Endothelial cell of umbilical vein (primary cell): Measurements from ENCODE around the gene PAPPA. TPM values are rescaled to one million over a fixed set of nuclear protein-coding genes. Genes with fewer than 3 reads are reported as not detected.

Experiments
- BruUV-seq: library from RNA; stranded (reverse); fragments of 400-500 nt; replicated peaks from 2 replicates; lab custom pipeline; 2021; lab: Mats Ljungman, UMichigan
- CTCF ChIA-PET: fragments of 300-600, 350-600 bp; sonication (Branson Sonifier 250); formaldehyde crosslinking; loops from one replicate; lab custom pipeline; 2021; ENCODE audit warnings: antibody characterized with exemption, inconsistent platforms; lab: Charles Lee
- POLR2A ChIA-PET: fragments of 300-600, 350-600 bp; sonication (Branson Sonifier 250); formaldehyde crosslinking; loops from one replicate; lab custom pipeline; 2021; ENCODE audit warnings: antibody characterized with exemption, inconsistent platforms; lab: Charles Lee
- DNase-seq: peaks from one replicate; pipeline ENCODE4 v3.0.0-alpha.2; 2011; ENCODE audit warnings: low read depth, low spot score
- FAIRE-seq: peaks from 2 replicates; lab custom pipeline; 2011; peaks lifted over from hg19 to GRCh38; lab: Jason Lieb, UNC
- H2AFZ ChIP-seq: 2 replicates; pipeline ENCODE4 v1.6.0; 2012; ENCODE audit warnings: low read depth, low read length, control low read depth, inconsistent platforms
- H3K27ac ChIP-seq: 2 replicates; pipeline ENCODE4 v1.5.1; 2011; ENCODE audit warnings: low read depth, mild to moderate bottlenecking, control low read depth, low read length, moderate library complexity; ENCODE audit not compliant: insufficient read depth
- H3K27me3 ChIP-seq, 2 experiments: 2 replicates each; pipeline versions ENCODE4 v1.6.0 to v1.6.1; 2011; ENCODE audit warnings: low read length in 2 of 2, mixed read lengths in 1 of 2; ENCODE audit not compliant: control insufficient read depth in 2 of 2, insufficient read depth in 2 of 2
- H3K36me3 ChIP-seq, 2 experiments: 2 replicates in 1 of 2; 3 replicates in 1 of 2; pipeline ENCODE4 v1.5.1; 2011; ENCODE audit warnings: low read length in 2 of 2, mild to moderate bottlenecking in 1 of 2, moderate library complexity in 1 of 2; ENCODE audit not compliant: control insufficient read depth in 2 of 2, insufficient read depth in 2 of 2; ENCODE audit errors: extremely low read depth in 1 of 2
- H3K4me1 ChIP-seq: 3 replicates; pipeline ENCODE4 v1.5.1; 2011; ENCODE audit warnings: mild to moderate bottlenecking, low read length; ENCODE audit not compliant: control insufficient read depth, insufficient read depth; ENCODE audit errors: extremely low read depth
- H3K4me2 ChIP-seq: 2 replicates; pipeline ENCODE4 v1.6.1; 2011; ENCODE audit warnings: low read length, control low read depth, mixed read lengths; ENCODE audit not compliant: insufficient read depth
- H3K4me3 ChIP-seq, 3 experiments: fragments of 200-600 bp in 1 of 3; sonication (generic), shearing (Covaris generic) in 1 of 3; replicated peaks in 1 of 3; 2 replicates each; pipeline ENCODE4 v1.5.1; 2011 to 2016; ENCODE audit warnings: control low read depth in 3 of 3, low read length in 3 of 3, mild to moderate bottlenecking in 2 of 3, inconsistent platforms in 1 of 3, low read depth in 1 of 3, moderate library complexity in 1 of 3; ENCODE audit not compliant: insufficient read depth in 1 of 3
- H3K79me2 ChIP-seq: 2 replicates; pipeline ENCODE4 v1.6.0; 2012; ENCODE audit warnings: low read length, inconsistent platforms; ENCODE audit not compliant: control insufficient read depth, insufficient read depth
- H3K9ac ChIP-seq: replicated peaks from 2 replicates; pipeline ENCODE3; 2011; ENCODE audit warnings: low read length, control low read depth; ENCODE audit not compliant: insufficient read depth; ENCODE audit errors: extremely low read depth
- H3K9me1 ChIP-seq: replicated peaks from 3 replicates; pipeline ENCODE4 v1.6.0; 2011; ENCODE audit warnings: mild to moderate bottlenecking, low read length; ENCODE audit not compliant: control insufficient read depth, insufficient read depth; ENCODE audit errors: extremely low read depth
- H3K9me3 ChIP-seq: replicated peaks from 2 replicates; pipeline ENCODE4 v1.5.1; 2012; ENCODE audit warnings: low read length, inconsistent platforms; ENCODE audit not compliant: control insufficient read depth, insufficient read depth
- H4K20me1 ChIP-seq: replicated peaks from 2 replicates; pipeline ENCODE3; 2011; ENCODE audit warnings: mild to moderate bottlenecking, low read length; ENCODE audit not compliant: control insufficient read depth, insufficient read depth; ENCODE audit errors: extremely low read depth
- CTCF ChIP-seq, 2 donors: IDR thresholded peaks; 1 replicate in 1 of 2; 2 replicates in 1 of 2; pipeline ENCODE4 v1.5.1; 2011; ENCODE audit warnings: low read length in 2 of 2, mild to moderate bottlenecking in 2 of 2, moderate library complexity in 2 of 2, control low read depth in 1 of 2, inconsistent platforms in 1 of 2, low read depth in 1 of 2; ENCODE audit not compliant: insufficient read depth in 1 of 2; ENCODE audit errors: extremely low read depth in 1 of 2
- EZH2 ChIP-seq: IDR thresholded peaks from 2 replicates; pipeline ENCODE4 v1.6.1; 2012; ENCODE audit warnings: borderline replicate concordance, low read depth, mild to moderate bottlenecking, moderate library complexity, low read length, inconsistent platforms; ENCODE audit not compliant: severe bottlenecking
- FOS ChIP-seq: IDR thresholded peaks from 2 replicates; pipeline ENCODE4 v1.6.1; 2011; ENCODE audit warnings: mild to moderate bottlenecking, low read length, moderate library complexity, borderline replicate concordance; ENCODE audit not compliant: insufficient read depth
- GATA2 ChIP-seq: IDR thresholded peaks from 2 replicates; pipeline ENCODE4 v1.7.0; 2011; ENCODE audit warnings: low read depth, mild to moderate bottlenecking, moderate library complexity, mixed read lengths, low read length; ENCODE audit not compliant: insufficient read length, insufficient read depth
- JUN ChIP-seq: IDR thresholded peaks from 2 replicates; pipeline ENCODE4 v1.6.1; 2011; ENCODE audit warnings: borderline replicate concordance, low read depth; ENCODE audit not compliant: insufficient read length, insufficient read depth
- MAX ChIP-seq: IDR thresholded peaks from 2 replicates; pipeline ENCODE4 v1.6.1; 2011; ENCODE audit not compliant: insufficient read depth, insufficient read length
- MYC ChIP-seq: IDR thresholded peaks from one replicate; pipeline ENCODE4 v1.6.1; 2011; ENCODE audit warnings: mild to moderate bottlenecking, low read depth, low read length
- POLR2A ChIP-seq: IDR thresholded peaks from 2 replicates; pipeline ENCODE4 v1.6.1; 2012; ENCODE audit warnings: low read depth, mild to moderate bottlenecking, control low read depth, low read length
- POLR2AphosphoS5 ChIP-seq: IDR thresholded peaks from 2 replicates; pipeline ENCODE4 v1.6.1; 2012; ENCODE audit warnings: low read depth, mild to moderate bottlenecking, control low read depth, low read length, moderate library complexity; ENCODE audit not compliant: insufficient read depth
- dilution Hi-C: fragments of 300-500 bp; cut with MboI; formaldehyde crosslinking; loops from one replicate; pipeline ENCODE4 v1.15.0; 2019; ENCODE audit warnings: low sequenced_read_pairs; ENCODE audit not compliant: extremely low pct_ligation_motif_present
- intact Hi-C: fragments of 100-400 bp; cut with micrococcal nuclease; formaldehyde crosslinking; loops from one replicate; pipeline ENCODE4 v1.10.0; 2022
- polyA plus RNA-seq, 4 experiments: library from polyadenylated mRNA; depleted of rRNA in 3 of 4; stranded (reverse) in 3 of 4; unstranded in 1 of 4; fragments of >200 nt; gene quantifications; 2 replicates each; pipeline versions ENCODE4 v1.2.1 to v1.2.3, GENCODE V29; 2011 to 2012; ENCODE audit warnings: missing spikeins in 1 of 4
- total RNA-seq: library from RNA; stranded (reverse); gene quantifications from 2 replicates; pipeline ENCODE4 v1.2.3, GENCODE V29; 2021

PAPPA gene
- total and polyA plus RNA-seq, 2 donors (not counting 3 experiments of a cell fraction or from before 2014, with no cell fraction given), result 0.13 to 0.41 TPM

- ChIA-PET CTCF (no interaction called here), POLR2A (interaction anchor here (0.7 kb wide), 1 partner anchor 70 kb away, joined by 4 read pairs; no protein-coding TSS in a partner anchor)
- H3K36me3 ChIP-seq, result no peaks in the 10 kb centered on the region
- no peak for FAIRE-seq
- H3K4me2 ChIP-seq, result no peak overlapping the region
- no peak overlapping the region for H3K27ac ChIP-seq
- dilution Hi-C loops, result no loop called here
- intact Hi-C loops, result no loop called here
- H4K20me1 ChIP-seq, result no peaks in the 10 kb centered on the region
- H3K79me2 ChIP-seq, result no peaks in the 10 kb centered on the region
- no peak overlapping the region for H2AFZ ChIP-seq
- no TSS peak for BruUV-seq
- no peaks in the 10 kb centered on the region for H3K9me1 ChIP-seq
- no peak overlapping the region for H3K9ac ChIP-seq
- TF ChIP-seq EZH2 (no peak), POLR2AphosphoS5 (no peak), MYC (no peak), POLR2A (no peak), MAX (no peak), FOS (no peak), GATA2 (no peak), JUN (no peak)
- no peaks in the 10 kb centered on the region for H3K4me1 ChIP-seq
- no peaks in the 10 kb centered on the region for H3K27me3 ChIP-seq
- no peaks in the 10 kb centered on the region for H3K9me3 ChIP-seq
- no peak overlapping the region for H3K4me3 ChIP-seq
- no peak for DNase-seq
Observed at GRCh38 chr9:116345393-116345792, 191.8 kb downstream of the PAPPA start.

GRCh38 chr9:116345817-116346216 is 192.2 kb downstream of the PAPPA start:
- H3K9ac ChIP-seq, result no peak overlapping the region
- no peaks in the 10 kb centered on the region for H3K36me3 ChIP-seq
- no peak overlapping the region for H2AFZ ChIP-seq
- no peak overlapping the region for H3K4me3 ChIP-seq
- no peak overlapping the region for H3K4me2 ChIP-seq
- H3K9me1 ChIP-seq, result no peaks in the 10 kb centered on the region
- no peaks in the 10 kb centered on the region for H3K79me2 ChIP-seq
- H4K20me1 ChIP-seq, result no peaks in the 10 kb centered on the region
- intact Hi-C loops, result no loop called here
- DNase-seq, result no peak
- no peak overlapping the region for H3K27ac ChIP-seq
- no TSS peak for BruUV-seq
- dilution Hi-C loops, result no loop called here
- POLR2A ChIA-PET, result interaction anchor here (0.7 kb wide), 1 partner anchor 71 kb away, joined by 4 read pairs; no protein-coding TSS in a partner anchor
- H3K4me1 ChIP-seq, result no peaks in the 10 kb centered on the region
- no peak for TF ChIP-seq MAX
- TF ChIP-seq FOS, result no peak
- TF ChIP-seq CTCF (IDR thresholded peaks at IDR 0.05; ENCODE audit: extremely low read depth in 1 of 2, insufficient read depth in 1 of 2, low read depth in 1 of 2, low read length in 2 of 2), result no peak
- TF ChIP-seq EZH2, result no peak
- no peak for TF ChIP-seq MYC
- no peak for TF ChIP-seq JUN
- TF ChIP-seq POLR2A, result no peak
- no peak for TF ChIP-seq GATA2
- TF ChIP-seq POLR2AphosphoS5, result no peak
- no peak for FAIRE-seq
- CTCF ChIA-PET, result no interaction called here
- H3K27me3 ChIP-seq, result no peaks in the 10 kb centered on the region
- H3K9me3 ChIP-seq, result no peaks in the 10 kb centered on the region
